HG03342 (cell line): Measurements from ENCODE around the gene PKP3.
"Not testable (repeated sequence)": the region's sequence is repeated elsewhere in the genome, so short reads cannot be mapped to it uniquely, and the experiment has no call there.

Source experiments
- ATAC-seq: cut with Tn5 transposase; IDR thresholded peaks from one replicate; pipeline ENCODE4 v1.9.1; 2021; ENCODE audit warnings: mild to moderate bottlenecking, moderate library complexity; ENCODE audit not compliant: unreplicated experiment

Gene PKP3

DNA sequence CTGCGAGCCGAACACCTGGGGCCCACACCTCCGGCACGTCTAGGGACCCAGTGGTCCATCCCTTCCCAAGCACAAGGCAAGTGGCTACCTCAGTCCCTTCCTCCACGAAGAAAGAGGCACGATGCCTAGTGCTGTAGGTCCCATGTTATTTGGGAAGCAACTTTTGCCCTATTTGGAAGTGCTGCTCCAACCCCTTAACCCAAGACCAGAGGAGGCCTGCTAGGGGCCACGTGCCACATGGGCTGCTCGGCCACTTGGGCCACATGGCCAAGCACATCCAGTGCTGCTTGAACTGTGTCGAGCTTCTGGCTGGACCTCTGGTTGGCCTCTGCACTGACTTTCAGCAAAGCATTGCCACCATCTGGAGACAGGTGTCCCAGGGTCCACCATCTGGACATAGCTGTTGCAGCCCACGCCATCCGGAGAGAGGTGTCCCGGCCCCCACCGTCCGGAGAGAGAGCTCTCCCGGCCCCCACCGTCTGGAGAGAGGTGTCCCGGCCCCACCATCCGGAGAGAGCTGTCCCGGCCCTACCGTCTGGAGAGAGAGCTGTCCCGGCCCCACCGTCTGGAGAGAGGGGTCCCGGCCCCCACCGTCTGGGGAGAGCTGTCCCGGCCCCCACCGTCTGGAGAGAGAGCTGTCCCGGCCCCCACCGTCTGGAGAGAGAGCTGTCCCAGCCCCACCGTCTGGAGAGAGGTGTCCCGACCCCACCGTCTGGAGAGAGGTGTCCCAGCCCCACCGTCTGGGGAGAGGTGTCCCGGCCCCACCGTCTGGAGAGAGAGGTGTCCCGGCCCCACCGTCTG is 31.2 kb upstream of the PKP3 start:
- ATAC-seq = no peak

DNA sequence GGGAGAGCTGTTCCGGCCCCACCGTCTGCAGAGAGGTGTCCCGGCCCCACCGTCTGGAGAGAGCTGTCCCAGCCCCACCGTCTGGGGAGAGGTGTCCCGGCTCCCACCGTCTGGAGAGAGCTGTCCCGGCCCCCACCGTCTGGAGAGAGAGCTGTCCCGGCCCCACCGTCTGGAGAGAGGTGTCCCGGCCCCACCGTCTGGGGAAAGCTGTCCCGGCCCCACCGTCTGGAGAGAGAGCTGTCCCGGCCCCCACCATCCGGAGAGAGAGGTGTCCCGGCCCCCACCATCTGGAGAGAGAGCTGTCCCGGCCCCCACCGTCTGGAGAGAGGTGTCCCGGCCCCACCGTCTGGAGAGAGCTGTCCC is 30.6 kb upstream of the PKP3 start:
- ATAC-seq = not testable (repeated sequence)

GRCh38 chr11:363948-364761 is 29.9 kb upstream of the PKP3 start:
- ATAC-seq = no peak

GRCh38 chr11:364991-365725 is 28.9 kb upstream of the PKP3 start:
- no peak for ATAC-seq

- no peak for ATAC-seq
Measured at GRCh38 chr11:365831-366230, 28.2 kb upstream of the PKP3 start.

DNA sequence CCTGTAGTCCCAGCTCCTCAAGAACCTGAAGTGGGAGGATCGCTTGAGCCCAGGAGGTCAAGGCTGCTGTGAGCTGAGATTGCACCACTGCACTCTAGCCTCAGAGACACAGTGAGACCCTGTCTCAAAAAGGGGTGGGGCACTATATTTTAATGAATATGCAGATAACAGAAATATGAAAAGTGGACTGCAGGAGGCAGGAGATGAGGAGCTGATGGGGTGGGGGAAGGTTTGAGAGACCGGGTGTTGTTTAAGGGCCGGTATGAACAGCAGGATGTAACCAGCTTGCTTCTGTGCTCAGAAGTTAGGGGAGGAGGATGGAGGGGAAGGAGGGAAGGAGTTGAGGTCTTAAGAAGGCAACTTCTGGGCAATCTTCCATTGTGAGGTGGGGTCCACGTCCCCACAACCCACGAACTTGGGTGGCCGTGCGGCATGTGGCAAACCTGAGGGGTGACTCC is 26.0 kb upstream of the PKP3 start:
- ATAC-seq = no peak

DNA sequence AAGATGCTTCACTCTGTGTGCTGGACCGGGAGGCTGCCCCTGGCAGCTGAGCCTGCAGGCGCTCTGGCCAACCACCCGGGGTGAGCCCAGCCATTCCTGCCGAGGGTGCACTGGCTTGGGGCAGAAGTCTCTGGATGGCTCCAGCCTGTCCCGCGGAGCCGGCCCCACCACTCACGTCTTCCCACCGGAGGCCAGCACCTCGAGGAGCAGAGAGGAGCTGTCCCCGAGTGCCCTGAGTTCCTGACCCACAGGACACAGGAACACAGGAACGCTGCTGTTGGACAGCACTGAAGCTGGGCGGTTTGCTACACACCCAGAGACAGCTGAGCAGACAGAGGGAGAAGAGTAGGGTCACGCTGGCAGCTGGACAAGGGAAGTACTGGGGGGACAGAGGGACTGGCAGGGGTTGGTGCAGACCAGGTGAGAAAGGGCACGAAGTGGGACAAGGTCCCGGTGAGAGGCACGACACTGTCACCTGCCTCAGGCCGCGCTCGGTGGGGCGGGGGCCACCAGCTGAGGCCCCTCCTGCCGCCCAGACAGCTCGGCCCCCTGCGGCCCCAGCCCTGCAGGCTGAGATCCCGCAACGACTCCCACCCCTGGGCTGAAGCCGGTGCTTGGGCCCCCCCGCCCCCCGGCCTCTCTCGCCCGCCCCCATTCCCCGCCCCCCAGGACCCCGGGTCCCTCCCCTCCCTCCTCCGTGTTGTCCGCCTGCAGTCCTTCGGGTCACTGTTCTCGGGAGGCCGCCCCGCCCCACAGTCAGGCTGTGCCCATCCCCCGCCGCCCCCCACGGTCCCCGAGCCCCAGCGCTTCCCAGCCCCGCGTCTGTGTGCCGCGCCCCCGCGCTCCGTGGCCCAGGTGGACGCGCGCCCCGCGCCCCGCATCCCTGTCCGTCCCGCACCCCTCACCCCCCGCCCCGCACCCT is 25.3 kb upstream of the PKP3 start:
- no peak for ATAC-seq

GRCh38 chr11:369336-370018 is 24.5 kb upstream of the PKP3 start, which contains the start of gene B4GALNT4:
Gene B4GALNT4 (plus strand): TSS chr11:369499. CDS start chr11:369804, 305 bp downstream.
- ATAC-seq = no peak

DNA sequence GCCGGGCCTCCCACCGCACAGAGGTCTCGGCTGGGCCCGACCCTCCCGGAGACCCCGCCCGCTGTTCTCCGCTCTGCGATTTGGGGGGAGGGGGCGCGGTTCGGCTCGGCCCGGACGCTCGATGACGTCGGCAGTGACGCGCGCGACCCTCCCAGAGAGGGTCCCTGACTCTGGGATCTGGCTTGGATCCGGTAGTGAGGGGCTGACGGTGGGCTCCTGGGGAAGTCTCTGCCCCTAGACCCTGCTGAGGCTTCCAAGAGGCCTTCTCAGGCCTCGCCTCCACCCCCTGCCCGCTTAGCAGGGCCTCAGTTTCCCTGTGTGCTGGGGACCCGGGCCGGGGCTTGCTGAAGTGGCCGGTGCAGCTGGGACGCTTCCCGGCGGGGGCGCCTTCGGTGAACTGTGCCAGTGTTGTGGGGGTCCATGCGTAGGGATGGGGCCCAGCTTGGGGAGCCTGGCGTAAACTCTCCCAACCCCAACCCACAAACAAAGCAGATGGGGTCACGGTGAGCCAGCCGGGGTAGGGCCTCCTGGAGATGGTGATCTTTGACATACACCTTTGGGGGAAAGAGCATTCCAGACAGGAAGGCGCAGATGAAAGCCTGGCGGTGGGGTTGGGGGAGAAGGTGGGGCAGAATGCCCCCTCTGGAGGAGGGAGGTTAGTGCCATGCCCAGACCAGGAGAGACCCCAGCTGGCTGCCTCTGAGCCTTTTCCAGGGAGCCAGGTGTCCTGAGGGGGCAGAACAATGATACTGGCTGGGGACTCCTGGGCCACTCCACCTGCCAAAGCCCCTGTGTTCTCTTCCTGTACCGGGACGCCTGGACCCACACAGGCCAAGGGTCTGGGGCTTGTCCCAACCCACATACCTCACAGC is 23.7 kb upstream of the PKP3 start:
- no peak for ATAC-seq

DNA sequence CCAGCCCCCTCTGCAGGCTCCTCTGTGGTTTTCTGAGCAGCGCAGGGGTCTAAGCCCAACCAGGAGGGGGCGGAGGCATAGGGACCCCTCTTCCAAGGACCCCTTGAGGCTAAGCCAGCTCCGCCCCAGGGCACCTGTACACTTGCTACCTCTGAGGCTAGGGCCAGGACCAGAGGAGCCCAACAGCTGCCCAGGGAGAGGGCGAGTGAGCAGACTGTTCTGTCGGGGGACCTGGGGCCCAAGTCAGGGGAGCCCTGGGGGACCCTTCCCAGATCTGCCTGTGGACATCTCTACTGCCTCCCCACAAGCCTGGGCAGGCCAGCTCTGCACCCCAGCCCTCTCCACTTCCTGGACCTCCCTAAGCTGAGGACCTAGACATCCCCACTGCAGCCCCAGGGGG is 23.0 kb upstream of the PKP3 start:
- ATAC-seq = no peak

DNA sequence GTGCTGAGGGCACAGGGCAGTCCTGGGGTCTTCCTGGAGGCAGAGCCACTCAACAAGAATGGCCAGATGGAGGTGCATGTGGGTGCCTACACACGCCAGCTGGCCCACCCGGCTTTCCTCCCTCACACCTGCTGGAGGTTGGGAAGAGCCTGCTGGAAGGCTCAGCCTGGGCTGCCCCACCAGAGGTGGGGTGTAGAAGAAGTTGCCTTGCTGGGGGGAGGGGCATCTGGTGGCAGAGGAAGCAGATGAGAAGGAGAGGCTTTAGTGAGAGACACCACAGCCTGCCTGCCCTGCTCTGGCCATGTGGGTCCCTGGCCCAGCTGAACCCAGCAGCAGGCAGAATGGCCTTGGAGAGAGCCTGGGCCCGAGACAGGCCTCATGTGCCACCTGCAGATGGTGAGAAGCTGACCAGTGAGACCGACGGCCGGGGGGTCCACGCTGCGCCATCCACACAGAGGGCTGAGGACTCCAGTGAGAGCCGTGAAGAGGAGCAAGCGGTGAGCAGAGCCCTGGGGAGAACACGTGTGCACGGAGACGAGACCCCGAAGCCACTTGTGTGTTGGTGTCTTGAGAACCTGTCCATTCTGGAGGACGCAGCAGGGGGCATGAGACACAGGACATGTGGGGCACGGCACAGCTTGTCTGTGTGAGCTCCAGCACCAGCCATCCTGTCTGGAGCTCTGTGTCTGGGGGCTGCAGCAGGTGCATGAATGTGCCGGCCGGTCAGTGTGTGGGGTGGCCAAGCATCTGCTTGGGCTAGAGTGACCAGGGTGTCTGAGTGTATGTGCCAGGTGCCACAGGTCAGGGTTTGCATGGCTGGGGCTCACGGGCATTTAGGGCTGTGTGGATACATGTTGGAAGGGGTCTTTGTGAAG is 22.1 kb upstream of the PKP3 start:
- no peak for ATAC-seq

- no peak for ATAC-seq
Measured at GRCh38 chr11:372809-373715, 20.9 kb upstream of the PKP3 start.

- no peak for ATAC-seq
Measured at GRCh38 chr11:373716-374551, 20.1 kb upstream of the PKP3 start.

- ATAC-seq = no peak
Measured at GRCh38 chr11:375065-376025, 18.7 kb upstream of the PKP3 start.
